ENCODE data around the gene APRT. TPM values are rescaled to one million over a fixed set of nuclear protein-coding genes. Genes with fewer than 3 reads are reported as not detected.

Gene APRT
- total and polyA plus RNA-seq, 9 of the 15 experiments (the other 6 are each of a cell fraction or from before 2014, with no cell fraction given), result 41.7 to 409 (median 146) TPM

DNA sequence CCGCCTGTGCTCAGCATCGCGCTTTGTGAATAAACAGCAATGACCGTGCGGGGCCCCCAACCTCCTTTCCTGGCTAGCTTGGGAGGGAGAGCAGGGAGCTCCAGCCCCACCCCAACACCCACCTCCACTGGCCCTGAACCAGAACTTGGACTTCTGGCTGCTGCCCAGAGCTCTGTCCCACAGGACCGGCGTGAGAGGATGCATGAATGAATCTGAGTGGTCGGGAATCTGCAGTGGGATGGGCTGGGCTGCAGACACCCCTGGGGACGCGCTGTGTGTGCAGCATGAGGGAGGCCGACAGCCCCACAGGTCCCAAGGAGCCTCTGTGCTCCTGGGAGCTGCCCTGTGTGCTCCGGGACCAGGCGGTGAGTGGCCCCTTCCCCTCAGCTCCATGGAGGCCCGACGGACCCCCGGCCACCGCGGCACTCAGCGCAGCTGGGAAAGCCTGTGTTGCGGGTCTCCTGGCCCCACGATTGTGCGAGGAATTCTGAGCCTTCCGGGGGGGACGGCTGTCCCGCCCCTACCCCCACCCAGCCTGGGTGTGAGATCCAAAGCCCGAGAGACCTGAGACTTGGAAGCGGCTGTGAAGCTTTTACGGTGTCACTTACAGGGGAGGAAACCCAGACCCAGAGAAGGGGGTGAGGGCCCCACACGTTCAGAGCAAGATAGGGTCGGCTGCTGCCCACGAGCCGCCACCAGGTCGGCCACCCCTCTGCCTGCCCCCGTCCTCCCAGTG, 32.2 kb downstream of the APRT start (continued):
- TF ChIP-seq, protein P1, sequence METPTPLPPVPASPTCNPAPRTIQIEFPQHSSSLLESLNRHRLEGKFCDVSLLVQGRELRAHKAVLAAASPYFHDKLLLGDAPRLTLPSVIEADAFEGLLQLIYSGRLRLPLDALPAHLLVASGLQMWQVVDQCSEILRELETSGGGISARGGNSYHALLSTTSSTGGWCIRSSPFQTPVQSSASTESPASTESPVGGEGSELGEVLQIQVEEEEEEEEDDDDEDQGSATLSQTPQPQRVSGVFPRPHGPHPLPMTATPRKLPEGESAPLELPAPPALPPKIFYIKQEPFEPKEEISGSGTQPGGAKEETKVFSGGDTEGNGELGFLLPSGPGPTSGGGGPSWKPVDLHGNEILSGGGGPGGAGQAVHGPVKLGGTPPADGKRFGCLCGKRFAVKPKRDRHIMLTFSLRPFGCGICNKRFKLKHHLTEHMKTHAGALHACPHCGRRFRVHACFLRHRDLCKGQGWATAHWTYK (CRISPR knock-in tag; IDR thresholded peaks at IDR 0.05), result no peak; the same call in 1 of the 2 replicates
- no peak for TF ChIP-seq CC2D1A (IDR thresholded peaks at IDR 0.05)
- peak; percentile 14; the same call in 1 of the 2 replicates for TF ChIP-seq SAFB (IDR thresholded peaks at IDR 0.05; ENCODE audit: borderline replicate concordance, low read depth, low read length)
- TF ChIP-seq, protein P2, sequence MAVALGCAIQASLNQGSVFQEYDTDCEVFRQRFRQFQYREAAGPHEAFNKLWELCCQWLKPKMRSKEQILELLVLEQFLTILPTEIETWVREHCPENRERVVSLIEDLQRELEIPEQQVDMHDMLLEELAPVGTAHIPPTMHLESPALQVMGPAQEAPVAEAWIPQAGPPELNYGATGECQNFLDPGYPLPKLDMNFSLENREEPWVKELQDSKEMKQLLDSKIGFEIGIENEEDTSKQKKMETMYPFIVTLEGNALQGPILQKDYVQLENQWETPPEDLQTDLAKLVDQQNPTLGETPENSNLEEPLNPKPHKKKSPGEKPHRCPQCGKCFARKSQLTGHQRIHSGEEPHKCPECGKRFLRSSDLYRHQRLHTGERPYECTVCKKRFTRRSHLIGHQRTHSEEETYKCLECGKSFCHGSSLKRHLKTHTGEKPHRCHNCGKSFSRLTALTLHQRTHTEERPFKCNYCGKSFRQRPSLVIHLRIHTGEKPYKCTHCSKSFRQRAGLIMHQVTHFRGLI (CRISPR knock-in tag; IDR thresholded peaks at IDR 0.05), result no peak
- TF ChIP-seq POLR2G (IDR thresholded peaks at IDR 0.05; ENCODE audit: low read depth, low read length), result peak; percentile 74
- TF ChIP-seq E2F3 (CRISPR knock-in tag; IDR thresholded peaks at IDR 0.05), result 0 out of 2 replicates have a peak, but pooled peaks have one; percentile 13
- no peak for TF ChIP-seq POLR3G (IDR thresholded peaks at IDR 0.05; ENCODE audit: extremely low read depth, insufficient read length, insufficient replicate concordance)
- TF ChIP-seq CXXC5 (CRISPR knock-in tag; IDR thresholded peaks at IDR 0.05), result peak; percentile 33; the same call in 1 of the 2 replicates
- TF ChIP-seq SIN3A (IDR thresholded peaks at IDR 0.05; ENCODE audit: borderline replicate concordance in 2 of 2, control insufficient read depth in 1 of 2, low read depth in 2 of 2, low read length in 2 of 2), result no peak
- 0 out of 2 replicates have a peak, but pooled peaks have one; percentile 10 for TF ChIP-seq SUPT5H (IDR thresholded peaks at IDR 0.05)
- peak; percentile 17; the same call in 1 of the 2 replicates for TF ChIP-seq SMARCE1 (IDR thresholded peaks at IDR 0.05)
- no peak for TF ChIP-seq HDAC1 (IDR thresholded peaks at IDR 0.05)
- TF ChIP-seq DDX20 (tag; IDR thresholded peaks at IDR 0.05; ENCODE audit: low read depth), result no peak
- TF ChIP-seq POLR2A (conservative IDR thresholded peaks at IDR 0.05), result 0 out of 2 replicates have a peak, but pooled peaks have one; percentile 12
- no peak for TF ChIP-seq CTBP1 (IDR thresholded peaks at IDR 0.05; ENCODE audit: borderline replicate concordance)
- TF ChIP-seq, protein P3, sequence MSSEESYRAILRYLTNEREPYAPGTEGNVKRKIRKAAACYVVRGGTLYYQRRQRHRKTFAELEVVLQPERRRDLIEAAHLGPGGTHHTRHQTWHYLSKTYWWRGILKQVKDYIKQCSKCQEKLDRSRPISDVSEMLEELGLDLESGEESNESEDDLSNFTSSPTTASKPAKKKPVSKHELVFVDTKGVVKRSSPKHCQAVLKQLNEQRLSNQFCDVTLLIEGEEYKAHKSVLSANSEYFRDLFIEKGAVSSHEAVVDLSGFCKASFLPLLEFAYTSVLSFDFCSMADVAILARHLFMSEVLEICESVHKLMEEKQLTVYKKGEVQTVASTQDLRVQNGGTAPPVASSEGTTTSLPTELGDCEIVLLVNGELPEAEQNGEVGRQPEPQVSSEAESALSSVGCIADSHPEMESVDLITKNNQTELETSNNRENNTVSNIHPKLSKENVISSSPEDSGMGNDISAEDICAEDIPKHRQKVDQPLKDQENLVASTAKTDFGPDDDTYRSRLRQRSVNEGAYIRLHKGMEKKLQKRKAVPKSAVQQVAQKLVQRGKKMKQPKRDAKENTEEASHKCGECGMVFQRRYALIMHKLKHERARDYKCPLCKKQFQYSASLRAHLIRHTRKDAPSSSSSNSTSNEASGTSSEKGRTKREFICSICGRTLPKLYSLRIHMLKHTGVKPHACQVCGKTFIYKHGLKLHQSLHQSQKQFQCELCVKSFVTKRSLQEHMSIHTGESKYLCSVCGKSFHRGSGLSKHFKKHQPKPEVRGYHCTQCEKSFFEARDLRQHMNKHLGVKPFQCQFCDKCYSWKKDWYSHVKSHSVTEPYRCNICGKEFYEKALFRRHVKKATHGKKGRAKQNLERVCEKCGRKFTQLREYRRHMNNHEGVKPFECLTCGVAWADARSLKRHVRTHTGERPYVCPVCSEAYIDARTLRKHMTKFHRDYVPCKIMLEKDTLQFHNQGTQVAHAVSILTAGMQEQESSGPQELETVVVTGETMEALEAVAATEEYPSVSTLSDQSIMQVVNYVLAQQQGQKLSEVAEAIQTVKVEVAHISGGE (CRISPR knock-in tag; IDR thresholded peaks at IDR 0.05), result 0 out of 6 replicates have a peak, but pooled peaks of 1 of the 3 experiments have one; percentile 8
- TF ChIP-seq FIP1L1 (IDR thresholded peaks at IDR 0.05; ENCODE audit: low read depth, low read length, poor library complexity, severe bottlenecking), result peak; percentile 35
- no peak for TF ChIP-seq ZFP30 (CRISPR knock-in tag; IDR thresholded peaks at IDR 0.05; ENCODE audit: borderline replicate concordance)
- TF ChIP-seq CBX8 (IDR thresholded peaks at IDR 0.05; ENCODE audit: borderline replicate concordance, extremely low read depth, low read depth, low read length, poor library complexity, severe bottlenecking), result no peak
- TF ChIP-seq CEBPG (CRISPR knock-in tag; IDR thresholded peaks at IDR 0.05), result no peak
- no peak for TF ChIP-seq CEBPG (tag; conservative IDR thresholded peaks at IDR 0.05 in 1 of 2, IDR thresholded peaks at IDR 0.05 in 1 of 2)
